H9 (cell line): ENCODE results near the gene LIPA. TPM values are rescaled to one million over a fixed set of nuclear protein-coding genes. Genes with fewer than 3 reads are reported as not detected.

Experiments used
- DNase-seq: peaks from one replicate; pipeline ENCODE4 v3.0.0-alpha.2; 2017
- H2AFZ ChIP-seq: one replicate; pipeline ENCODE4 v1.6.1; 2013; ENCODE audit warnings: mild to moderate bottlenecking, low read length, control low read depth, moderate library complexity
- H2AK5ac ChIP-seq: 2 replicates; pipeline ENCODE4 v1.6.1; 2013; ENCODE audit warnings: low read length, control low read depth, mixed read lengths; ENCODE audit not compliant: insufficient read length
- H2BK120ac ChIP-seq: one replicate; pipeline ENCODE4 v1.6.1; 2013; ENCODE audit warnings: low read depth, mild to moderate bottlenecking, low read length, control low read depth, inconsistent platforms; ENCODE audit not compliant: poor library complexity, severe bottlenecking
- H2BK12ac ChIP-seq: 2 replicates; pipeline ENCODE4 v1.6.1; 2013; ENCODE audit warnings: low read length, control low read depth, mixed read lengths, low read depth; ENCODE audit not compliant: insufficient read length
- H2BK15ac ChIP-seq: 2 replicates; pipeline ENCODE4 v1.6.1; 2013; ENCODE audit warnings: low read depth, low read length, control low read depth
- H2BK20ac ChIP-seq: one replicate; pipeline ENCODE4 v1.6.1; 2013; ENCODE audit warnings: low read depth, mild to moderate bottlenecking, low read length, control low read depth, inconsistent platforms; ENCODE audit not compliant: poor library complexity, severe bottlenecking
- H2BK5ac ChIP-seq: 2 replicates; pipeline ENCODE4 v1.6.1; 2013; ENCODE audit warnings: low read length, control low read depth, mixed read lengths; ENCODE audit not compliant: insufficient read length
- H3K14ac ChIP-seq: 2 replicates; pipeline ENCODE4 v1.6.1; 2013; ENCODE audit warnings: low read length, control low read depth; ENCODE audit not compliant: insufficient read depth
- H3K18ac ChIP-seq: 2 replicates; pipeline ENCODE4 v1.6.1; 2013; ENCODE audit warnings: low read depth, mild to moderate bottlenecking, mixed read lengths, low read length, control low read depth; ENCODE audit not compliant: insufficient read length
- H3K23ac ChIP-seq: 2 replicates; pipeline ENCODE4 v1.6.1; 2013; ENCODE audit warnings: low read length, control low read depth, mixed read lengths, low read depth; ENCODE audit not compliant: insufficient read length
- H3K23me2 ChIP-seq: 2 replicates; pipeline ENCODE4 v1.6.1; 2013; ENCODE audit warnings: low read depth, mild to moderate bottlenecking, mixed read lengths, low read length, control low read depth; ENCODE audit not compliant: insufficient read length, poor library complexity, severe bottlenecking
- H3K27ac ChIP-seq: 2 replicates; pipeline ENCODE4 v1.5.1; 2013; ENCODE audit warnings: low read length, control low read depth, mixed read lengths, low read depth; ENCODE audit not compliant: insufficient read length
- H3K27me3 ChIP-seq: 2 replicates; pipeline ENCODE4 v1.6.1; 2013; ENCODE audit warnings: low read length, control low read depth, inconsistent platforms; ENCODE audit not compliant: insufficient read depth
- H3K4ac ChIP-seq: 2 replicates; pipeline ENCODE4 v1.6.1; 2013; ENCODE audit warnings: low read depth, mild to moderate bottlenecking, control low read depth, inconsistent platforms, low read length, moderate library complexity
- H3K4me1 ChIP-seq: 2 replicates; pipeline ENCODE4 v1.6.1; 2013; ENCODE audit warnings: low read length, control low read depth, inconsistent platforms; ENCODE audit not compliant: insufficient read depth
- H3K4me2 ChIP-seq: 2 replicates; pipeline ENCODE4 v1.6.1; 2013; ENCODE audit warnings: low read length, control low read depth, mixed read lengths; ENCODE audit not compliant: insufficient read length, insufficient read depth
- H3K56ac ChIP-seq: 2 replicates; pipeline ENCODE4 v1.6.1; 2013; ENCODE audit warnings: low read depth, mild to moderate bottlenecking, mixed read lengths, low read length, control low read depth; ENCODE audit not compliant: insufficient read length
- H3K79me1 ChIP-seq: 2 replicates; pipeline ENCODE4 v1.6.1; 2013; ENCODE audit warnings: low read depth, mild to moderate bottlenecking, moderate library complexity, low read length, control low read depth, inconsistent platforms; ENCODE audit not compliant: insufficient read depth, poor library complexity, severe bottlenecking
- H3K79me2 ChIP-seq: 2 replicates; pipeline ENCODE4 v1.6.1; 2013; ENCODE audit warnings: low read length, control low read depth, inconsistent platforms; ENCODE audit not compliant: insufficient read depth
- H3K9ac ChIP-seq: 2 replicates; pipeline ENCODE4 v1.6.1; 2013; ENCODE audit warnings: low read length, control low read depth, mixed read lengths; ENCODE audit not compliant: insufficient read length; ENCODE audit errors: extremely low read depth
- H3K9me3 ChIP-seq: one replicate; pipeline ENCODE4 v1.6.1; 2013; ENCODE audit warnings: low read depth, low read length, inconsistent platforms; ENCODE audit not compliant: control insufficient read depth
- H3T11ph ChIP-seq: one replicate; pipeline ENCODE4 v1.6.1; 2013; ENCODE audit warnings: mild to moderate bottlenecking, low read length, control low read depth, inconsistent platforms
- H4K20me1 ChIP-seq: one replicate; pipeline ENCODE4 v1.6.1; 2013; ENCODE audit not compliant: control insufficient read depth, insufficient read length, insufficient read depth
- H4K5ac ChIP-seq: 2 replicates; pipeline ENCODE4 v1.6.1; 2013; ENCODE audit warnings: low read depth, mild to moderate bottlenecking, mixed read lengths, low read length, control low read depth; ENCODE audit not compliant: insufficient read length
- H4K8ac ChIP-seq: replicated peaks from 2 replicates; pipeline ENCODE4 v1.6.1; 2013; ENCODE audit warnings: low read length, control low read depth, mixed read lengths, low read depth; ENCODE audit not compliant: insufficient read length
- H4K91ac ChIP-seq: 2 replicates; pipeline ENCODE4 v1.6.1; 2013; ENCODE audit warnings: low read depth, mild to moderate bottlenecking, moderate library complexity, mixed read lengths, low read length, control low read depth; ENCODE audit not compliant: insufficient read length
- H3K27ac Mint-ChIP-seq, 3 experiments: 2 replicates in 2 of 3; 3 replicates in 1 of 3; pipeline ENCODE4 v1.8.0; 2020 to 2021; ENCODE audit warnings: mixed read lengths in 3 of 3, mild to moderate bottlenecking in 1 of 3, moderate library complexity in 1 of 3
- H3K27me3 Mint-ChIP-seq: 2 replicates; pipeline ENCODE4 v1.8.0; 2021; ENCODE audit warnings: low read depth, mild to moderate bottlenecking, moderate library complexity, mixed read lengths
- H3K36me3 Mint-ChIP-seq, 3 experiments: 2 replicates in 2 of 3; 3 replicates in 1 of 3; pipeline ENCODE4 v1.8.0; 2020 to 2021; ENCODE audit warnings: low read depth in 3 of 3, mixed read lengths in 3 of 3; ENCODE audit not compliant: insufficient read depth in 1 of 3
- H3K4me1 Mint-ChIP-seq, 2 experiments: 2 replicates each; pipeline ENCODE4 v1.8.0; 2020; ENCODE audit warnings: mixed read lengths in 2 of 2
- H3K4me3 Mint-ChIP-seq, 2 experiments: 2 replicates in 1 of 2; 3 replicates in 1 of 2; pipeline ENCODE4 v1.8.0; 2020 to 2021; ENCODE audit warnings: mild to moderate bottlenecking in 2 of 2, mixed read lengths in 2 of 2, moderate library complexity in 1 of 2
- H3K9me3 Mint-ChIP-seq, 2 experiments: 2 replicates in 1 of 2; 3 replicates in 1 of 2; pipeline ENCODE4 v1.8.0; 2020; ENCODE audit warnings: mild to moderate bottlenecking in 2 of 2, mixed read lengths in 2 of 2, moderate library complexity in 1 of 2
- WGBS: extraction: QIAGEN DNeasy Blood & Tissue Kit; methylation state at CpG from one replicate; pipeline ENCODE4 v1.1.7; 2013; ENCODE audit warnings: missing lambda C conversion rate, low lambda C conversion rate, mixed read lengths; ENCODE audit not compliant: insufficient read length; ENCODE audit errors: extremely low coverage; 5-methylcytosine and 5-hydroxymethylcytosine counted together
- total RNA-seq: library from RNA; stranded (reverse); gene quantifications from 2 replicates; pipeline ENCODE4 v1.2.1, GENCODE V29; 2021
- TF ChIP-seq, protein P1 (sequence below): fragments of 200-600 bp; sonication (generic); conservative IDR thresholded peaks from 3 replicates; pipeline ENCODE4 v1.8.0; 2021; ENCODE audit warnings: antibody characterized with exemption, mild to moderate bottlenecking

Gene LIPA
- total RNA-seq, 1 experiment from 2014 or later, result 20.9 TPM

DNA sequence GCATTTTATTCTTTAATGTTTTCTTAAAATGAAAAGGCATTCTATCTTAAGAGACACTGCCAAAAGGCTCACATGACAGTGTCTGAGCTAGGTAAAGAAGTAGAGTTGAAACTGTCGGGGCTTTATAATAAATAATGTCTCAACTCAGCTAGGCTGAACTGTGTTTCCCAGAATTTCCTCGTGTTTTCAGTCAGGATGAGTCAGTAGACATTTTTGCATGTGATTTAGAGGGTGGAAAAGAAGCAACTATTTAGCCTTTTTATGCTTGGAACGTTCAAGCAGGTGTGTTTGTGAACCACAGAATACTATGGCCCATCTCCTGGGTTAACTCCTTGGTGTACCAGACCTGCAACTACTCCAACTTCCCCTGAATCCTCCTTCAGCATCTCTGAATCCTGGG is 23.4 kb upstream of the LIPA start:
- no peaks in the 10 kb centered on the region for H3K9me3 Mint-ChIP-seq
- H3K4me2 ChIP-seq, result no peak overlapping the region

More for the DNA sequence above, 23.4 kb upstream of the LIPA start:
- Histone ChIP-seq H3T11ph (no peak overlapping the region), H3K4me1 (no peaks in the 10 kb centered on the region), H2BK5ac (no peak overlapping the region), H2BK12ac (no peak overlapping the region), H3K14ac (no peak overlapping the region), H4K91ac (no peak overlapping the region), H3K27me3 (no peaks in the 10 kb centered on the region), H2BK120ac (no peak overlapping the region), H3K79me1 (no peaks in the 10 kb centered on the region), H3K79me2 (no peaks in the 10 kb centered on the region), H2BK15ac (no peak overlapping the region), H2AFZ (no peak overlapping the region), H4K20me1 (no peaks in the 10 kb centered on the region), H3K9me3 (no peaks in the 10 kb centered on the region), H3K56ac (no peak overlapping the region), H3K23ac (no peak overlapping the region), H3K9ac (no peak overlapping the region), H3K23me2 (no peaks in the 10 kb centered on the region), H4K5ac (no peak overlapping the region), H3K27ac (no peak overlapping the region), H3K4ac (no peak overlapping the region), H3K18ac (no peak overlapping the region), H2BK20ac (no peak overlapping the region), H2AK5ac (no peak overlapping the region), H4K8ac (no peak overlapping the region)
- Mint-ChIP-seq H3K27me3 (no peaks in the 10 kb centered on the region), H3K36me3 (no peaks in the 10 kb centered on the region), H3K4me1 (peaks cover 8 to 12% of the 10 kb centered on the region in 2 experiments; a peak in 3 of 4 replicates), H3K4me3 (no peak overlapping the region), H3K27ac (no peak overlapping the region)
- no CpG with 5 or more reads among the region's 3 CpGs for WGBS
- TF ChIP-seq, protein P1, sequence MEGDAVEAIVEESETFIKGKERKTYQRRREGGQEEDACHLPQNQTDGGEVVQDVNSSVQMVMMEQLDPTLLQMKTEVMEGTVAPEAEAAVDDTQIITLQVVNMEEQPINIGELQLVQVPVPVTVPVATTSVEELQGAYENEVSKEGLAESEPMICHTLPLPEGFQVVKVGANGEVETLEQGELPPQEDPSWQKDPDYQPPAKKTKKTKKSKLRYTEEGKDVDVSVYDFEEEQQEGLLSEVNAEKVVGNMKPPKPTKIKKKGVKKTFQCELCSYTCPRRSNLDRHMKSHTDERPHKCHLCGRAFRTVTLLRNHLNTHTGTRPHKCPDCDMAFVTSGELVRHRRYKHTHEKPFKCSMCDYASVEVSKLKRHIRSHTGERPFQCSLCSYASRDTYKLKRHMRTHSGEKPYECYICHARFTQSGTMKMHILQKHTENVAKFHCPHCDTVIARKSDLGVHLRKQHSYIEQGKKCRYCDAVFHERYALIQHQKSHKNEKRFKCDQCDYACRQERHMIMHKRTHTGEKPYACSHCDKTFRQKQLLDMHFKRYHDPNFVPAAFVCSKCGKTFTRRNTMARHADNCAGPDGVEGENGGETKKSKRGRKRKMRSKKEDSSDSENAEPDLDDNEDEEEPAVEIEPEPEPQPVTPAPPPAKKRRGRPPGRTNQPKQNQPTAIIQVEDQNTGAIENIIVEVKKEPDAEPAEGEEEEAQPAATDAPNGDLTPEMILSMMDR, result no peak
- DNase-seq, result no peak
